Stomach smooth muscle (tissue), 2 donors: ENCODE data around the gene PLD2.

Experiments used
- H3K27ac ChIP-seq: one replicate; pipeline ENCODE4 v1.7.0; 2013; ENCODE audit warnings: mild to moderate bottlenecking, low read length, inconsistent platforms
- H3K27me3 ChIP-seq, 2 donors: one replicate each; pipeline ENCODE4 v1.7.0; 2013; ENCODE audit warnings: low read length in 2 of 2; ENCODE audit not compliant: insufficient read depth in 2 of 2, control insufficient read depth in 1 of 2
- H3K36me3 ChIP-seq, 2 donors: one replicate each; pipeline ENCODE4 v1.7.0; 2013; ENCODE audit warnings: low read length in 2 of 2; ENCODE audit not compliant: control insufficient read depth in 2 of 2, insufficient read depth in 2 of 2
- H3K4me1 ChIP-seq: one replicate; pipeline ENCODE4 v1.7.0; 2013; ENCODE audit warnings: low read length; ENCODE audit not compliant: control insufficient read depth, insufficient read depth
- H3K4me3 ChIP-seq, 2 donors: one replicate each; pipeline ENCODE4 v1.7.0; 2013; ENCODE audit warnings: low read length in 2 of 2
- H3K9ac ChIP-seq, 2 donors: one replicate each; pipeline ENCODE4 v1.7.0; 2013; ENCODE audit warnings: low read length in 2 of 2, mild to moderate bottlenecking in 1 of 2
- H3K9me3 ChIP-seq, 2 donors: one replicate each; pipeline ENCODE4 v1.7.0; 2013; ENCODE audit warnings: low read length in 2 of 2; ENCODE audit not compliant: control insufficient read depth in 2 of 2
- donor health status: healthy.
- donor health status: Pancreatic carcinoma.

PLD2 gene

DNA sequence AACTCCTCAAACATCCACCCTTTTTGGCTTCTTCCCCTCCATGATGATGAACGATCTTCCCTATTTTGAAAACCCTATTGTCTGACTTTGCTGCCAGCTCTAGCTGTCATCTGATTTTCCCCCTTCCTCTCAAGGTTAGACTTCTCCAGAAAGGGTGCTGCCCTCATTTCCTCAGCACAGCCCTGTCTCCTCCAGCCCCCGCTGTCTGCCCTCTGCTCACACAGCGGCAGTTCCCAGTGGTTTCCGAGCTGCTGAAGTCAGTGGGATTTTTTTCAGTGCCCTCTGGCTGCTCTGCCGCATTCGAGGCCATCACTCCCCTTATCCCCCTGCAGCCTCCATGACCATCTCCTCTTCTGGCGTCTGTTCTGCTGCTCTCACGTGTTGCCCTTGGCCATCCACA is 65.8 kb downstream of the PLD2 start:
- no peak overlapping the region for H3K9ac ChIP-seq
- H3K27ac ChIP-seq = no peak overlapping the region
- no peaks in the 10 kb centered on the region for H3K9me3 ChIP-seq
- no peaks in the 10 kb centered on the region for H3K36me3 ChIP-seq
- H3K4me3 ChIP-seq = no peak overlapping the region
- H3K4me1 ChIP-seq = peaks cover 4% of the 10 kb centered on the region
- no peaks in the 10 kb centered on the region for H3K27me3 ChIP-seq
